Hepatic stellate cell (primary cell): Measurements from ENCODE around the gene STC2.
"Not testable (repeated sequence)": the region's sequence is repeated elsewhere in the genome, so short reads cannot be mapped to it uniquely, and the experiment has no call there.

ENCODE experiments used
- DNase-seq: peaks from one replicate; pipeline ENCODE4 v3.0.0; 2011; ENCODE audit warnings: low spot score

The STC2 gene

GRCh38 chr5:173296737-173297676 is 31.2 kb downstream of the STC2 start:
- no peak for DNase-seq

- DNase-seq, result no peak
These were observed 32.4 kb downstream of the STC2 start for GRCh38 chr5:173295796-173296195.

- no peak for DNase-seq
These were observed 33.4 kb downstream of the STC2 start for GRCh38 chr5:173294673-173295320.

GRCh38 chr5:173293817-173294672 is 34.2 kb downstream of the STC2 start:
- peak; percentile 81 for DNase-seq

- peak; percentile 64 for DNase-seq
These were observed 36.2 kb downstream of the STC2 start for GRCh38 chr5:173291722-173292658.

GRCh38 chr5:173290477-173291131 is 37.6 kb downstream of the STC2 start:
- DNase-seq, result peak; percentile 84

GRCh38 chr5:173289372-173289771 is 38.8 kb downstream of the STC2 start:
- no peak for DNase-seq

GRCh38 chr5:173288632-173289031 is 39.6 kb downstream of the STC2 start:
- DNase-seq, result no peak

GRCh38 chr5:173287086-173287485 is 41.1 kb downstream of the STC2 start:
- no peak for DNase-seq

GRCh38 chr5:173284343-173284958 is 43.8 kb downstream of the STC2 start:
- not testable (repeated sequence) for DNase-seq

- DNase-seq, result peak; percentile 81
These were observed 44.6 kb downstream of the STC2 start for GRCh38 chr5:173283318-173284288.

GRCh38 chr5:173282916-173283315 is 45.3 kb downstream of the STC2 start:
- no peak for DNase-seq

GRCh38 chr5:173281910-173282309 is 46.3 kb downstream of the STC2 start:
- DNase-seq, result no peak

- DNase-seq, result no peak
These were observed 49.0 kb downstream of the STC2 start for GRCh38 chr5:173279166-173279565.

- DNase-seq, result no peak
These were observed 49.6 kb downstream of the STC2 start for GRCh38 chr5:173278641-173279040.

- DNase-seq, result no peak
These were observed 50.0 kb downstream of the STC2 start for GRCh38 chr5:173278172-173278571.

GRCh38 chr5:173274771-173275170 is 53.4 kb downstream of the STC2 start:
- DNase-seq, result no peak

GRCh38 chr5:173271419-173271818 is 56.8 kb downstream of the STC2 start:
- DNase-seq, result no peak
